Measurements from ENCODE around the gene SMLR1. TPM values are rescaled to one million over a fixed set of nuclear protein-coding genes. Genes with fewer than 3 reads are reported as not detected.

Gene SMLR1
- total and polyA plus RNA-seq, 12 donors = 0.08 to 3.9 (median 0.42) TPM; not detected in 3

- intact Hi-C loops (cut with DNase I) = no loop called here
- no peak for TF ChIP-seq CTCF (IDR thresholded peaks at IDR 0.05)
- TF ChIP-seq POLR2A (IDR thresholded peaks at IDR 0.05) = no peak
- no peaks in the 10 kb centered on the region for H3K27me3 ChIP-seq
- H3K36me3 ChIP-seq (replicated peaks in 1 of 2) = no peaks in the 10 kb centered on the region
- WGBS, 4 donors = 74 to 88% (median 82%) methylated on average over 5 of the region's 5 CpGs
- DNase-seq = no peak
- no peaks in the 10 kb centered on the region for H3K4me1 ChIP-seq (replicated peaks in 1 of 2)
- H3K9me3 ChIP-seq (replicated peaks in 1 of 3) = no peaks in the 10 kb centered on the region
- no peak overlapping the region for H3K27ac ChIP-seq
- no peak overlapping the region for H3K4me3 ChIP-seq
Measured at GRCh38 chr6:130834482-130835251, 7.5 kb downstream of the SMLR1 start.

GRCh38 chr6:130836055-130836640 lies 8.9 kb downstream of the SMLR1 start:
- Histone ChIP-seq H3K9me3 (replicated peaks in 1 of 3) (no peaks in the 10 kb centered on the region), H3K4me3 (no peak overlapping the region), H3K36me3 (replicated peaks in 1 of 2) (no peaks in the 10 kb centered on the region), H3K4me1 (replicated peaks in 1 of 2) (no peaks in the 10 kb centered on the region), H3K27me3 (no peaks in the 10 kb centered on the region), H3K27ac (no peak overlapping the region)
- no peak for DNase-seq
- intact Hi-C loops (cut with DNase I) = no loop called here
- 79 to 88% (median 85%) methylated on average over 3 of the region's 3 CpGs for WGBS, 4 donors
- TF ChIP-seq CTCF (IDR thresholded peaks at IDR 0.05) (no peak), POLR2A (IDR thresholded peaks at IDR 0.05) (no peak)

- Histone ChIP-seq H3K27me3 (no peaks in the 10 kb centered on the region), H3K4me3 (no peak overlapping the region), H3K4me1 (replicated peaks in 1 of 2) (no peaks in the 10 kb centered on the region), H3K9me3 (replicated peaks in 1 of 3) (no peaks in the 10 kb centered on the region), H3K36me3 (replicated peaks in 1 of 2) (no peaks in the 10 kb centered on the region), H3K27ac (no peak overlapping the region)
- DNase-seq = no peak
- TF ChIP-seq CTCF (IDR thresholded peaks at IDR 0.05) = no peak
- no peak for TF ChIP-seq POLR2A (IDR thresholded peaks at IDR 0.05)
- intact Hi-C loops (cut with DNase I) = no loop called here
Measured at GRCh38 chr6:130837067-130837466, 9.9 kb downstream of the SMLR1 start.

- intact Hi-C loops (cut with DNase I) = no loop called here
- no peak for DNase-seq
- Histone ChIP-seq H3K36me3 (replicated peaks in 1 of 2) (no peaks in the 10 kb centered on the region), H3K4me3 (no peak overlapping the region), H3K27ac (no peak overlapping the region), H3K27me3 (no peaks in the 10 kb centered on the region), H3K4me1 (replicated peaks in 1 of 2) (no peaks in the 10 kb centered on the region), H3K9me3 (replicated peaks in 1 of 3) (no peaks in the 10 kb centered on the region)
- WGBS, 4 donors = 86 to 91% (median 89%) methylated on average over 6 of the region's 6 CpGs
- TF ChIP-seq POLR2A (IDR thresholded peaks at IDR 0.05) = no peak
- TF ChIP-seq CTCF (IDR thresholded peaks at IDR 0.05) = no peak
Measured at GRCh38 chr6:130838250-130838860, 11.1 kb downstream of the SMLR1 start.

Measured in adrenal gland (tissue), 12 donors.